H1 (cell line): ENCODE measurements around the gene SRCIN1. TPM values are rescaled to one million over a fixed set of nuclear protein-coding genes. Genes with fewer than 3 reads are reported as not detected.
A peak's percentile ranks its signal among the peaks of the same experiment; 100 is the strongest.

ENCODE experiments used
- CTCF ChIA-PET: fragments of 300-600 bp; sonication (Branson Sonifier 250); formaldehyde crosslinking; loops from one replicate; lab custom pipeline; 2021; ENCODE audit not compliant: partially characterized antibody; lab: Charles Lee
- POLR2A ChIA-PET: fragments of 300-600 bp; sonication (Branson Sonifier 250); formaldehyde crosslinking; loops from one replicate; lab custom pipeline; 2021; ENCODE audit warnings: inconsistent platforms; ENCODE audit not compliant: partially characterized antibody; lab: Charles Lee
- DNase-seq, 2 experiments: peaks; one replicate each; pipeline versions ENCODE4 v3.0.0 to v3.0.0-alpha.2; 2010 to 2022; ENCODE audit warnings: low spot score in 2 of 2, low read depth in 1 of 2, mixed read lengths in 1 of 2
- FAIRE-seq: peaks from 2 replicates; lab custom pipeline; 2011; peaks lifted over from hg19 to GRCh38; lab: Jason Lieb, UNC
- H2AFZ ChIP-seq: 2 replicates; pipeline ENCODE4 v1.8.1; 2012; ENCODE audit warnings: low read length, inconsistent platforms
- H2AK5ac ChIP-seq: 2 replicates; pipeline ENCODE4 v1.6.1; 2013; ENCODE audit warnings: low read depth, low read length
- H2BK120ac ChIP-seq: replicated peaks from 2 replicates; pipeline ENCODE3; 2013; ENCODE audit warnings: low read depth, low read length, inconsistent platforms
- H2BK12ac ChIP-seq: 2 replicates; pipeline ENCODE4 v1.6.1; 2013; ENCODE audit warnings: low read depth, low read length
- H2BK15ac ChIP-seq: 2 replicates; pipeline ENCODE4 v1.6.1; 2013; ENCODE audit warnings: low read length
- H2BK20ac ChIP-seq: 2 replicates; pipeline ENCODE4 v1.6.1; 2013; ENCODE audit warnings: low read length
- H2BK5ac ChIP-seq: 2 replicates; pipeline ENCODE4 v1.6.1; 2013; ENCODE audit warnings: low read depth, low read length
- H3K14ac ChIP-seq: 2 replicates; pipeline ENCODE4 v1.6.1; 2013; ENCODE audit warnings: inconsistent platforms; ENCODE audit not compliant: insufficient read length
- H3K18ac ChIP-seq: 2 replicates; pipeline ENCODE4 v1.6.1; 2013; ENCODE audit warnings: low read length; ENCODE audit errors: extremely low read depth
- H3K23ac ChIP-seq: 2 replicates; pipeline ENCODE4 v1.6.1; 2013; ENCODE audit warnings: inconsistent platforms; ENCODE audit not compliant: insufficient read length
- H3K23me2 ChIP-seq: 2 replicates; pipeline ENCODE4 v1.6.1; 2013; ENCODE audit warnings: low read depth, low read length
- H3K27ac ChIP-seq: 2 replicates; pipeline ENCODE4 v1.6.1; 2011; ENCODE audit warnings: low read depth, low read length, inconsistent platforms
- H3K27me3 ChIP-seq, 4 experiments: replicated peaks in 1 of 4; 1 replicate in 1 of 4; 2 replicates in 3 of 4; pipeline versions ENCODE4 v1.6.1 to v1.8.1; 2011 to 2013; ENCODE audit warnings: low read length in 3 of 4, mild to moderate bottlenecking in 3 of 4, inconsistent platforms in 2 of 4, mixed read lengths in 2 of 4, moderate library complexity in 1 of 4; ENCODE audit not compliant: control insufficient read depth in 3 of 4, insufficient read depth in 3 of 4; ENCODE audit errors: extremely low read depth in 1 of 4
- H3K36me3 ChIP-seq, 4 experiments: 2 replicates each; pipeline versions ENCODE4 v1.6.1 to v1.8.1; 2011 to 2013; ENCODE audit warnings: mild to moderate bottlenecking in 4 of 4, low read length in 3 of 4, moderate library complexity in 2 of 4, control low read depth in 1 of 4, inconsistent platforms in 1 of 4; ENCODE audit not compliant: insufficient read depth in 4 of 4, control insufficient read depth in 2 of 4
- H3K4ac ChIP-seq: replicated peaks from 2 replicates; pipeline ENCODE3; 2013; ENCODE audit warnings: low read length, low read depth, mixed read lengths, inconsistent platforms; ENCODE audit not compliant: insufficient read length
- H3K4me1 ChIP-seq, 4 experiments: replicated peaks in 1 of 4; 1 replicate in 1 of 4; 2 replicates in 3 of 4; pipeline versions ENCODE4 v1.6.1 to v1.8.1; 2011 to 2013; ENCODE audit warnings: low read length in 3 of 4, inconsistent platforms in 2 of 4, mixed read lengths in 1 of 4; ENCODE audit not compliant: insufficient read depth in 4 of 4, control insufficient read depth in 3 of 4
- H3K4me2 ChIP-seq, 2 experiments: 2 replicates each; pipeline versions ENCODE4 v1.6.1 to v1.8.1; 2011 to 2013; ENCODE audit warnings: low read depth in 2 of 2, low read length in 2 of 2, control low read depth in 1 of 2, inconsistent platforms in 1 of 2, mild to moderate bottlenecking in 1 of 2; ENCODE audit not compliant: insufficient read depth in 1 of 2
- H3K4me3 ChIP-seq, 4 experiments: fragments of 200-600, 300-600 bp in 1 of 4; sonication (generic), shearing (Covaris generic), sonication (Bioruptor Twin) in 1 of 4; 2 replicates each; pipeline versions ENCODE4 v1.5.1 to v1.8.1; 2011 to 2016; ENCODE audit warnings: low read length in 4 of 4, low read depth in 3 of 4, control low read depth in 2 of 4, inconsistent platforms in 2 of 4, mild to moderate bottlenecking in 2 of 4, mixed read lengths in 1 of 4, moderate library complexity in 1 of 4; ENCODE audit not compliant: insufficient read depth in 2 of 4; ENCODE audit errors: extremely low read depth in 1 of 4
- H3K56ac ChIP-seq: replicated peaks from 2 replicates; pipeline ENCODE3; 2013; ENCODE audit warnings: low read depth, mild to moderate bottlenecking, mixed read lengths, low read length, inconsistent platforms; ENCODE audit not compliant: insufficient read length
- H3K79me1 ChIP-seq: 2 replicates; pipeline ENCODE4 v1.6.1; 2013; ENCODE audit warnings: low read depth, low read length, control low read depth
- H3K79me2 ChIP-seq, 2 experiments: 2 replicates each; pipeline versions ENCODE4 v1.6.1 to v1.8.1; 2012 to 2013; ENCODE audit warnings: low read length in 2 of 2, mild to moderate bottlenecking in 2 of 2, inconsistent platforms in 1 of 2; ENCODE audit not compliant: insufficient read depth in 2 of 2, control insufficient read depth in 1 of 2
- H3K9ac ChIP-seq, 4 experiments: replicated peaks in 1 of 4; 1 replicate in 1 of 4; 2 replicates in 3 of 4; pipeline versions ENCODE4 v1.6.1 to v1.8.1; 2011 to 2013; ENCODE audit warnings: low read depth in 3 of 4, low read length in 3 of 4, control low read depth in 2 of 4, mild to moderate bottlenecking in 2 of 4, moderate library complexity in 2 of 4, inconsistent platforms in 1 of 4; ENCODE audit errors: extremely low read depth in 1 of 4
- H3K9me3 ChIP-seq, 2 experiments: 2 replicates each; pipeline versions ENCODE4 v1.6.1 to v1.8.1; 2012 to 2013; ENCODE audit warnings: mild to moderate bottlenecking in 2 of 2, moderate library complexity in 2 of 2, control low read depth in 1 of 2, inconsistent platforms in 1 of 2, low read depth in 1 of 2, low read length in 1 of 2, mixed read lengths in 1 of 2; ENCODE audit not compliant: insufficient read depth in 2 of 2
- H4K20me1 ChIP-seq, 2 experiments: replicated peaks in 1 of 2; 2 replicates each; pipeline versions ENCODE3 to v1.8.1; 2011 to 2013; ENCODE audit warnings: inconsistent platforms in 2 of 2, low read length in 2 of 2, mild to moderate bottlenecking in 1 of 2; ENCODE audit not compliant: insufficient read depth in 2 of 2, control insufficient read depth in 1 of 2
- H4K5ac ChIP-seq: 2 replicates; pipeline ENCODE4 v1.6.1; 2013; ENCODE audit warnings: low read length, low read depth, mixed read lengths, inconsistent platforms; ENCODE audit not compliant: insufficient read length
- H4K8ac ChIP-seq: 2 replicates; pipeline ENCODE4 v1.8.0; 2013; ENCODE audit warnings: mild to moderate bottlenecking, moderate library complexity, low read length, inconsistent platforms; ENCODE audit not compliant: insufficient read depth; ENCODE audit errors: extremely low read depth
- H4K91ac ChIP-seq: replicated peaks from 2 replicates; pipeline ENCODE3; 2013; ENCODE audit warnings: low read length, mixed read lengths, inconsistent platforms; ENCODE audit not compliant: insufficient read length
- CTCF ChIP-seq, 3 experiments: IDR thresholded peaks; 1 replicate in 2 of 3; 2 replicates in 1 of 3; pipeline versions ENCODE4 v1.5.1 to v1.6.1; 2011; ENCODE audit warnings: low read length in 3 of 3, mild to moderate bottlenecking in 3 of 3, inconsistent platforms in 2 of 3, low read depth in 1 of 3, moderate library complexity in 1 of 3; ENCODE audit not compliant: insufficient read depth in 1 of 3; ENCODE audit errors: control extremely low read depth in 1 of 3
- EZH2 ChIP-seq: fragments of 200-600 bp; sonication (generic); IDR thresholded peaks from 2 replicates; pipeline ENCODE4 v1.7.1; 2012; ENCODE audit warnings: low read depth, mild to moderate bottlenecking, moderate library complexity, low read length, inconsistent platforms; ENCODE audit not compliant: severe bottlenecking
- HDAC2 ChIP-seq, 2 experiments: fragments of 300-600 bp in 1 of 2; sonication (generic) in 1 of 2; IDR thresholded peaks; 2 replicates each; pipeline ENCODE4 v1.6.1; 2011 to 2012; ENCODE audit warnings: low read depth in 2 of 2, low read length in 2 of 2, mild to moderate bottlenecking in 2 of 2, moderate library complexity in 2 of 2, borderline replicate concordance in 1 of 2, inconsistent platforms in 1 of 2
- NRF1 ChIP-seq: IDR thresholded peaks from 2 replicates; pipeline ENCODE4 v1.6.1; 2011; ENCODE audit warnings: mild to moderate bottlenecking, low read depth, low read length, improper control_type of control experiment
- POLR2A ChIP-seq, 2 experiments: IDR thresholded peaks; 1 replicate in 1 of 2; 2 replicates in 1 of 2; pipeline ENCODE4 v1.6.1; 2011; ENCODE audit warnings: low read depth in 2 of 2, low read length in 2 of 2, mild to moderate bottlenecking in 2 of 2; ENCODE audit errors: control extremely low read depth in 1 of 2
- SP2 ChIP-seq: IDR thresholded peaks from 2 replicates; pipeline ENCODE4 v1.6.1; 2012; ENCODE audit warnings: mild to moderate bottlenecking, low read length, inconsistent platforms
- SP4 ChIP-seq: IDR thresholded peaks from 2 replicates; pipeline ENCODE4 v1.6.1; 2012; ENCODE audit warnings: low read length, inconsistent platforms
- WGBS, 2 experiments: shearing (Covaris generic) in 1 of 2; methylation state at CpG; one replicate each; pipeline versions ENCODE4 v1.1.6 to v1.1.7; 2013 to 2015; ENCODE audit warnings: low lambda C conversion rate in 2 of 2, mixed read lengths in 2 of 2, inconsistent platforms in 1 of 2, low coverage in 1 of 2, missing lambda C conversion rate in 1 of 2; ENCODE audit not compliant: insufficient replicate concordance in 2 of 2, insufficient coverage in 1 of 2, insufficient read length in 1 of 2; ENCODE audit errors: extremely low coverage in 1 of 2, missing lambda C conversion rate in 1 of 2; 5-methylcytosine and 5-hydroxymethylcytosine counted together
- polyA plus RNA-seq, 7 experiments: library from polyadenylated mRNA; depleted of rRNA in 3 of 7; stranded (reverse) in 5 of 7; unstranded in 2 of 7; fragments of >200 nt in 5 of 7; fragments of 200-250 nt in 2 of 7; gene quantifications; 1 replicate in 5 of 7; 2 replicates in 1 of 7; 4 replicates in 1 of 7; pipeline versions ENCODE4 v1.2.1 to v1.2.3, GENCODE V29; 2011 to 2013; ENCODE audit warnings: missing spikeins in 2 of 7, mixed read lengths in 2 of 7
- total RNA-seq: library from RNA; stranded (reverse); fragmentation: NEBNext Ultra II Directional; extraction: Animal tissue kit (Norgen Biotek cat#: 25700); gene quantifications from 2 replicates; pipeline ENCODE4 v1.2.1, GENCODE V29; 2021

The SRCIN1 gene
- total and polyA plus RNA-seq, 2 of the 8 experiments (the other 6 are each of a cell fraction or from before 2014, with no cell fraction given): 2.8 to 3.8 TPM

- H3K79me1 ChIP-seq: no peaks in the 10 kb centered on the region
- H2BK20ac ChIP-seq: no peak overlapping the region
- H2AFZ ChIP-seq: no peak overlapping the region
- no peak overlapping the region for H3K56ac ChIP-seq
- peak overlapping the region; percentile 22; the same call in 1 of the 2 replicates for H2BK12ac ChIP-seq
- H3K14ac ChIP-seq: no peak overlapping the region
- ChIA-PET CTCF (interaction anchor here (0.7 to 38.1 kb wide), 25 partner anchors 9 to 207 kb away, joined by 3 to 914 read pairs (median 4); partner anchors contain the start of gene SRCIN1), POLR2A (interaction anchor here (0.6 to 2.2 kb wide), 5 partner anchors 12 to 49 kb away, joined by 3 to 11 read pairs (median 4); partner anchors contain the start of gene SRCIN1)
- no peak overlapping the region for H2AK5ac ChIP-seq
- H3K18ac ChIP-seq: no peak overlapping the region
- H3K27ac ChIP-seq: no peak overlapping the region
- H3K27me3 ChIP-seq: peaks cover 28 to 46% (median 43%) of the 10 kb centered on the region in 4 experiments
- peak overlapping the region in 1 of 4 experiments; percentile 8; a peak in 1 of 7 replicates for H3K9ac ChIP-seq
- no peak overlapping the region for H3K23ac ChIP-seq
- no peak overlapping the region for H2BK5ac ChIP-seq
- peaks cover 9% of the 10 kb centered on the region for H3K23me2 ChIP-seq
- no peak overlapping the region for H3K4me3 ChIP-seq
- H3K79me2 ChIP-seq: no peaks in the 10 kb centered on the region
- H4K8ac ChIP-seq: no peak overlapping the region
- H3K4me1 ChIP-seq: peaks cover 4 to 32% (median 22%) of the 10 kb centered on the region in 4 experiments
- no peak overlapping the region for H2BK120ac ChIP-seq
- peaks cover 4 to 19% of the 10 kb centered on the region in 2 experiments for H4K20me1 ChIP-seq
- no peaks in the 10 kb centered on the region for H3K9me3 ChIP-seq
- WGBS, 2 experiments: 78% methylated on average over 6 of the region's 6 CpGs; no CpG with 5 or more reads in 1 of the 2 experiments
- FAIRE-seq (no peak), DNase-seq (no peak)
- TF ChIP-seq NRF1: no peak
- no peak for TF ChIP-seq EZH2
- no peak for TF ChIP-seq SP2
- TF ChIP-seq SP4: no peak
- no peak for TF ChIP-seq CTCF (IDR thresholded peaks at IDR 0.05; ENCODE audit: control extremely low read depth in 1 of 3, insufficient read depth in 1 of 3, low read depth in 1 of 3, low read length in 3 of 3)
- TF ChIP-seq HDAC2 (IDR thresholded peaks at IDR 0.05; ENCODE audit: borderline replicate concordance in 1 of 2, low read depth in 2 of 2, low read length in 2 of 2): no peak
- no peak for TF ChIP-seq POLR2A (IDR thresholded peaks at IDR 0.05; ENCODE audit: control extremely low read depth in 1 of 2, low read depth in 2 of 2, low read length in 2 of 2)
- peaks cover 0 to 7% (median 0%) of the 10 kb centered on the region in 4 experiments; a peak in 1 of 8 replicates for H3K36me3 ChIP-seq
- H2BK15ac ChIP-seq: peak overlapping the region; percentile 74; the same call in 1 of the 2 replicates
- H3K4ac ChIP-seq: no peak overlapping the region
- H4K5ac ChIP-seq: no peak overlapping the region
- peak overlapping the region in 1 of 2 experiments; percentile 88; a peak in 1 of 4 replicates for H3K4me2 ChIP-seq
- no peak overlapping the region for H4K91ac ChIP-seq
Measured at GRCh38 chr17:38557396-38557795, 48.4 kb downstream of the SRCIN1 start.
